Fibroblast of skin of left quadriceps (primary cell): ENCODE results near the gene CDH23.

Experiments used
- DNase-seq, 2 experiments: peaks; one replicate each; pipeline ENCODE4 v3.0.0-alpha.2; 2013; ENCODE audit warnings: low read depth in 2 of 2

CDH23 gene

GRCh38 chr10:71659111-71659634, 262.5 kb downstream of the CDH23 start:
- no peak for DNase-seq

- no peak for DNase-seq
Measured at GRCh38 chr10:71659737-71660136, 263.0 kb downstream of the CDH23 start.

GRCh38 chr10:71660313-71660712, 263.6 kb downstream of the CDH23 start:
- DNase-seq: no peak

GRCh38 chr10:71661060-71661622, 264.4 kb downstream of the CDH23 start:
- DNase-seq: no peak

GRCh38 chr10:71661779-71662336, 265.1 kb downstream of the CDH23 start:
- no peak for DNase-seq

- no peak for DNase-seq
Measured at GRCh38 chr10:71663311-71663710, 266.6 kb downstream of the CDH23 start.

GRCh38 chr10:71664585-71664984, 267.9 kb downstream of the CDH23 start:
- no peak for DNase-seq

GRCh38 chr10:71665456-71665855, 268.7 kb downstream of the CDH23 start:
- DNase-seq: no peak

GRCh38 chr10:71666639-71667386, 270.1 kb downstream of the CDH23 start:
- no peak for DNase-seq

GRCh38 chr10:71667387-71667752, 270.6 kb downstream of the CDH23 start:
- no peak for DNase-seq

- DNase-seq: no peak
Measured at GRCh38 chr10:71671994-71672946, 275.6 kb downstream of the CDH23 start.

- DNase-seq: no peak
Measured at GRCh38 chr10:71675295-71675970, 278.7 kb downstream of the CDH23 start.

- no peak for DNase-seq
Measured at GRCh38 chr10:71677261-71677660, 280.5 kb downstream of the CDH23 start.

GRCh38 chr10:71678057-71678805, 281.5 kb downstream of the CDH23 start:
- no peak for DNase-seq

- no peak for DNase-seq
Measured at GRCh38 chr10:71679425-71679824, 282.7 kb downstream of the CDH23 start.

- DNase-seq: no peak
Measured at GRCh38 chr10:71681977-71682376, 285.3 kb downstream of the CDH23 start.

GRCh38 chr10:71683301-71683700, 286.6 kb downstream of the CDH23 start:
- no peak for DNase-seq

- DNase-seq: no peak
Measured at GRCh38 chr10:71684356-71685173, 287.8 kb downstream of the CDH23 start.

- no peak for DNase-seq
Measured at GRCh38 chr10:71685554-71686232, 289.0 kb downstream of the CDH23 start.
